WTC11 (cell line): Measurements from ENCODE around the gene SLC25A26. TPM values are rescaled to one million over a fixed set of nuclear protein-coding genes. Genes with fewer than 3 reads are reported as not detected.

Experiments
- ATAC-seq: fragments of 200-7000 bp; cut with Tn5 transposase; 2 replicates; pipeline ENCODE4 v1.10.0; 2021; ENCODE audit warnings: mild to moderate bottlenecking, moderate library complexity
- CTCF ChIA-PET: fragments of 300-600 bp; sonication (Branson Sonifier 250); formaldehyde crosslinking; loops from one replicate; lab custom pipeline; 2021; ENCODE audit warnings: antibody characterized with exemption; lab: Charles Lee
- POLR2A ChIA-PET: fragments of 350-600 bp; sonication (Branson Sonifier 250); formaldehyde crosslinking; loops from one replicate; lab custom pipeline; 2021; ENCODE audit warnings: antibody characterized with exemption; lab: Charles Lee
- DNase-seq: peaks from one replicate; pipeline ENCODE4 v3.0.0; 2021; ENCODE audit warnings: low spot score
- H3K27ac Mint-ChIP-seq: 2 replicates; pipeline ENCODE4 v1.8.0; 2021; ENCODE audit warnings: mixed read lengths
- H3K27me3 Mint-ChIP-seq: 2 replicates; pipeline ENCODE4 v1.8.0; 2021; ENCODE audit warnings: low read depth, mild to moderate bottlenecking, moderate library complexity, mixed read lengths
- H3K36me3 Mint-ChIP-seq: 2 replicates; pipeline ENCODE4 v1.8.0; 2021; ENCODE audit warnings: mixed read lengths
- H3K4me1 Mint-ChIP-seq: 2 replicates; pipeline ENCODE4 v1.8.0; 2022; ENCODE audit warnings: mixed read lengths
- H3K4me3 Mint-ChIP-seq: 2 replicates; pipeline ENCODE4 v1.8.0; 2021; ENCODE audit warnings: mild to moderate bottlenecking, moderate library complexity, mixed read lengths
- H3K9me3 Mint-ChIP-seq: 2 replicates; pipeline ENCODE4 v1.8.0; 2021; ENCODE audit warnings: mixed read lengths
- AR ChIP-seq: fragments of 250-450 bp; sonication (Bioruptor Pico); IDR thresholded peaks from 2 replicates; pipeline ENCODE4 v1.9.0; 2021; ENCODE audit warnings: mild to moderate bottlenecking
- CBFB ChIP-seq: sonication (generic); formaldehyde crosslinking; IDR thresholded peaks from 2 replicates; pipeline ENCODE4 v1.8.1; 2022; ENCODE audit warnings: mild to moderate bottlenecking, low read depth, missing genetic modification reagents
- CREB1 ChIP-seq: sonication (generic); formaldehyde crosslinking; IDR thresholded peaks from 2 replicates; pipeline ENCODE4 v1.8.0; 2023; ENCODE audit warnings: mild to moderate bottlenecking, missing genetic modification reagents
- E2F1 ChIP-seq: sonication (generic); formaldehyde crosslinking; IDR thresholded peaks from 2 replicates; pipeline ENCODE4 v1.8.0; 2022; ENCODE audit warnings: mild to moderate bottlenecking, missing genetic modification reagents
- ESRRA ChIP-seq: sonication (generic); formaldehyde crosslinking; IDR thresholded peaks from 2 replicates; pipeline ENCODE4 v1.8.1; 2022; ENCODE audit warnings: mild to moderate bottlenecking, missing genetic modification reagents, borderline replicate concordance
- ETV6 ChIP-seq: sonication (generic); formaldehyde crosslinking; IDR thresholded peaks from 2 replicates; pipeline ENCODE4 v1.8.1; 2022; ENCODE audit warnings: mild to moderate bottlenecking, missing genetic modification reagents
- FOXJ3 ChIP-seq: sonication (generic); formaldehyde crosslinking; IDR thresholded peaks from 2 replicates; pipeline ENCODE4 v1.9.0; 2021; ENCODE audit warnings: missing genetic modification reagents, mild to moderate bottlenecking, borderline replicate concordance
- GABPB1 ChIP-seq: sonication (generic); formaldehyde crosslinking; IDR thresholded peaks from 2 replicates; pipeline ENCODE4 v1.8.1; 2023; ENCODE audit warnings: mild to moderate bottlenecking, missing genetic modification reagents
- GTF2I ChIP-seq: fragments of 250-450 bp; sonication (Bioruptor Pico); conservative IDR thresholded peaks from 2 replicates; pipeline ENCODE4 v1.4.0; 2021; ENCODE audit warnings: mild to moderate bottlenecking
- JAZF1 ChIP-seq: fragments of 250-450 bp; sonication (Bioruptor Pico); IDR thresholded peaks from 2 replicates; pipeline ENCODE4 v1.9.0; 2021; ENCODE audit warnings: moderate library complexity, mild to moderate bottlenecking, inconsistent platforms
- MXD4 ChIP-seq: fragments of 250-450 bp; sonication (Bioruptor Pico); IDR thresholded peaks from 2 replicates; pipeline ENCODE4 v1.8.0; 2021; ENCODE audit warnings: mild to moderate bottlenecking, moderate library complexity, borderline replicate concordance
- MYBL2 ChIP-seq: sonication (generic); formaldehyde crosslinking; IDR thresholded peaks from 2 replicates; pipeline ENCODE4 v1.8.1; 2023; ENCODE audit warnings: mild to moderate bottlenecking, moderate library complexity, missing genetic modification reagents
- NR3C1 ChIP-seq: sonication (generic); formaldehyde crosslinking; conservative IDR thresholded peaks from 2 replicates; pipeline ENCODE4 v1.8.1; 2023; ENCODE audit warnings: low read depth, mild to moderate bottlenecking, missing genetic modification reagents
- PREB ChIP-seq: sonication (generic); formaldehyde crosslinking; IDR thresholded peaks from 2 replicates; pipeline ENCODE4 v1.8.1; 2022; ENCODE audit warnings: mild to moderate bottlenecking, missing genetic modification reagents, moderate library complexity, borderline replicate concordance
- SOX15 ChIP-seq: fragments of 250-450 bp; sonication (Bioruptor Pico); IDR thresholded peaks from 2 replicates; pipeline ENCODE4 v1.9.0; 2021; ENCODE audit warnings: mild to moderate bottlenecking
- ZMAT4 ChIP-seq: fragments of 250-450 bp; sonication (Bioruptor Pico); IDR thresholded peaks from 2 replicates; pipeline ENCODE4 v1.9.0; 2021; ENCODE audit warnings: mild to moderate bottlenecking
- ZNF232 ChIP-seq: sonication (generic); formaldehyde crosslinking; IDR thresholded peaks from 2 replicates; pipeline ENCODE4 v1.8.0; 2022; ENCODE audit warnings: mild to moderate bottlenecking, missing genetic modification reagents
- ZNF396 ChIP-seq: fragments of 250-450 bp; sonication (Bioruptor Pico); IDR thresholded peaks from 2 replicates; pipeline ENCODE4 v1.8.0; 2021; ENCODE audit warnings: mild to moderate bottlenecking, moderate library complexity, borderline replicate concordance
- ZNF532 ChIP-seq: fragments of 250-450 bp; sonication (Bioruptor Pico); IDR thresholded peaks from 2 replicates; pipeline ENCODE4 v1.9.0; 2021; ENCODE audit warnings: mild to moderate bottlenecking, borderline replicate concordance
- total RNA-seq: library from RNA; stranded (reverse); gene quantifications from 3 replicates; pipeline ENCODE4 v1.2.3, GENCODE V29; 2021
- TF ChIP-seq, protein P1 (sequence below): sonication (generic); formaldehyde crosslinking; IDR thresholded peaks from 2 replicates; pipeline ENCODE4 v1.8.1; 2022; ENCODE audit warnings: low read depth, mild to moderate bottlenecking, moderate library complexity, missing genetic modification reagents, borderline replicate concordance
- TF ChIP-seq, protein P2 (sequence below): sonication (generic); formaldehyde crosslinking; conservative IDR thresholded peaks from 2 replicates; pipeline ENCODE4 v1.8.1; 2022; ENCODE audit warnings: mild to moderate bottlenecking, missing genetic modification reagents

The SLC25A26 gene
- total RNA-seq, 1 experiment from 2014 or later, result 29.1 TPM

GRCh38 chr3:66239513-66240123 is 18.8 kb downstream of the SLC25A26 start (continued):
- TF ChIP-seq GABPB1, result no peak

DNA sequence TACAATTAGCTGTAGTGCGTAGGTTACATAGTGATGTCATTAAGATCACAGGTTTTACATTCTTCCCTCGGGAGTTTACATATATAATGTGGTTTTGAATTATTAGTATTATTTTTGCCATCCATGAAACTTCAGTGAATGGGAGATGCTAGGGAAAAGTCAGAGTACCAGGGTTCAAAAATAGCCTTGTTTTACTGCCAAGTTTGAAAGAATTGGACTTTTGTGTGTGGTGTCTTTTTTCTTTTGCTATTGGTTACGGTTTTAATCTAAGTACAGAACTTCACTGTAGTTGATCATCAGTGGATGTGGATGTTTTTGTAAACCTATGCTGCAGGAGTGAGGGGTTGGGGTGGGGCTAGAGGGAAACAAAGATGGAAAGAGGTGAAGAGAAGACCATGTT is 20.7 kb downstream of the SLC25A26 start:
- TF ChIP-seq NR3C1 (CRISPR knock-in tag), result no peak
- no peak for TF ChIP-seq ZNF232 (CRISPR knock-in tag)
- no peak for TF ChIP-seq AR (CRISPR knock-in tag)
- no peak for TF ChIP-seq JAZF1 (CRISPR knock-in tag)
- TF ChIP-seq PREB (CRISPR knock-in tag), result no peak
- TF ChIP-seq, protein P1, sequence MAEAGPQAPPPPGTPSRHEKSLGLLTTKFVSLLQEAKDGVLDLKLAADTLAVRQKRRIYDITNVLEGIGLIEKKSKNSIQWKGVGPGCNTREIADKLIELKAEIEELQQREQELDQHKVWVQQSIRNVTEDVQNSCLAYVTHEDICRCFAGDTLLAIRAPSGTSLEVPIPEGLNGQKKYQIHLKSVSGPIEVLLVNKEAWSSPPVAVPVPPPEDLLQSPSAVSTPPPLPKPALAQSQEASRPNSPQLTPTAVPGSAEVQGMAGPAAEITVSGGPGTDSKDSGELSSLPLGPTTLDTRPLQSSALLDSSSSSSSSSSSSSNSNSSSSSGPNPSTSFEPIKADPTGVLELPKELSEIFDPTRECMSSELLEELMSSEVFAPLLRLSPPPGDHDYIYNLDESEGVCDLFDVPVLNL, result no peak
- no peak for TF ChIP-seq ZNF396
- TF ChIP-seq GTF2I (CRISPR knock-in tag), result no peak
- DNase-seq, result no peak
- H3K4me3 Mint-ChIP-seq, result no peak overlapping the region

GRCh38 chr3:66242788-66243464 is 22.1 kb downstream of the SLC25A26 start:
- peaks cover 29% of the 10 kb centered on the region for H3K36me3 Mint-ChIP-seq
- no peak overlapping the region for H3K27ac Mint-ChIP-seq
- H3K27me3 Mint-ChIP-seq, result no peaks in the 10 kb centered on the region
- POLR2A ChIA-PET, result no interaction called here
- ATAC-seq, result no peak
- peaks cover 8% of the 10 kb centered on the region for H3K4me1 Mint-ChIP-seq
- H3K9me3 Mint-ChIP-seq, result peaks cover 10% of the 10 kb centered on the region; the same call in 1 of the 2 replicates
- CTCF ChIA-PET, result no interaction called here
- no peak overlapping the region for H3K4me3 Mint-ChIP-seq
- DNase-seq, result no peak
- no peak for TF ChIP-seq ZNF532 (CRISPR knock-in tag)
- no peak for TF ChIP-seq FOXJ3 (CRISPR knock-in tag)
- TF ChIP-seq, protein P2, sequence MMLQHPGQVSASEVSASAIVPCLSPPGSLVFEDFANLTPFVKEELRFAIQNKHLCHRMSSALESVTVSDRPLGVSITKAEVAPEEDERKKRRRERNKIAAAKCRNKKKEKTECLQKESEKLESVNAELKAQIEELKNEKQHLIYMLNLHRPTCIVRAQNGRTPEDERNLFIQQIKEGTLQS (CRISPR knock-in tag), result no peak
- TF ChIP-seq ZMAT4 (CRISPR knock-in tag), result no peak
- no peak for TF ChIP-seq CBFB (CRISPR knock-in tag)
- TF ChIP-seq CREB1, result no peak
- no peak for TF ChIP-seq ETV6 (CRISPR knock-in tag)
- TF ChIP-seq ESRRA (CRISPR knock-in tag), result no peak
- TF ChIP-seq MYBL2 (CRISPR knock-in tag), result no peak
- TF ChIP-seq SOX15 (CRISPR knock-in tag), result no peak
- no peak for TF ChIP-seq E2F1 (CRISPR knock-in tag)
- TF ChIP-seq ZNF232 (CRISPR knock-in tag), result no peak
- TF ChIP-seq MXD4 (CRISPR knock-in tag), result no peak

More for the DNA sequence above, 20.7 kb downstream of the SLC25A26 start:
- Mint-ChIP-seq H3K4me1 (peaks cover 13% of the 10 kb centered on the region), H3K27ac (no peak overlapping the region), H3K36me3 (peaks cover 29% of the 10 kb centered on the region), H3K27me3 (no peaks in the 10 kb centered on the region), H3K9me3 (peaks cover 10% of the 10 kb centered on the region; the same call in 1 of the 2 replicates)
- ChIA-PET POLR2A (no interaction called here), CTCF (interaction anchor here (0.6 kb wide), 1 partner anchor 221 kb away, joined by 4 read pairs; no protein-coding TSS in a partner anchor)
- ATAC-seq, result no peak
